B cell (primary cell): Measurements from ENCODE around the gene DIP2B. TPM values are rescaled to one million over a fixed set of nuclear protein-coding genes. Genes with fewer than 3 reads are reported as not detected.

Experiments used
- ATAC-seq: fragments of 200-7000 bp; cut with Tn5 transposase; one replicate; pipeline ENCODE4 v1.10.0; 2021; ENCODE audit warnings: low read depth, mild to moderate bottlenecking, moderate number of reproducible peaks, moderate library complexity
- CTCF ChIA-PET: fragments of 350-600 bp; sonication (Branson Sonifier 250); formaldehyde crosslinking; loops from one replicate; lab custom pipeline; 2021; ENCODE audit warnings: antibody characterized with exemption, inconsistent platforms; lab: Charles Lee
- POLR2A ChIA-PET: fragments of 350-600 bp; sonication (Branson Sonifier 250); formaldehyde crosslinking; loops from one replicate; lab custom pipeline; 2021; ENCODE audit warnings: antibody characterized with exemption; lab: Charles Lee
- DNase-seq: peaks from one replicate; pipeline ENCODE4 v3.0.0; 2013
- H2AFZ ChIP-seq: 2 replicates; pipeline ENCODE4 v1.6.1; 2012; ENCODE audit warnings: mild to moderate bottlenecking, low read depth, low read length; ENCODE audit not compliant: insufficient read depth, poor library complexity, severe bottlenecking
- H3K27ac ChIP-seq, 2 donors: 1 replicate in 1 of 2; 2 replicates in 1 of 2; pipeline ENCODE4 v1.5.1; 2012 to 2013; ENCODE audit warnings: low read length in 2 of 2, mild to moderate bottlenecking in 2 of 2, moderate library complexity in 1 of 2
- H3K27me3 ChIP-seq, 4 experiments: fragments of 200-600 bp in 1 of 4; sonication (generic) in 1 of 4; replicated peaks in 1 of 4; 1 replicate in 2 of 4; 2 replicates in 2 of 4; pipeline versions ENCODE4 v1.6.1 to v1.7.0; 2013 to 2016; ENCODE audit warnings: low read length in 3 of 4, mild to moderate bottlenecking in 2 of 4, mixed read lengths in 1 of 4, moderate library complexity in 1 of 4; ENCODE audit not compliant: insufficient read depth in 4 of 4, control insufficient read depth in 3 of 4; ENCODE audit errors: control extremely low read depth in 1 of 4
- H3K36me3 ChIP-seq, 2 experiments: replicated peaks in 1 of 2; 1 replicate in 1 of 2; 2 replicates in 1 of 2; pipeline versions ENCODE4 v1.6.1 to v1.7.1; 2013; ENCODE audit warnings: low read length in 1 of 2; ENCODE audit not compliant: insufficient read depth in 2 of 2, control insufficient read depth in 1 of 2; ENCODE audit errors: control extremely low read depth in 1 of 2, extremely low read depth in 1 of 2
- H3K4me1 ChIP-seq, 2 donors: fragments of 200-600 bp in 1 of 2; sonication (generic) in 1 of 2; 1 replicate in 1 of 2; 2 replicates in 1 of 2; pipeline versions ENCODE4 v1.5.1 to v1.6.1; 2013 to 2017; ENCODE audit warnings: low read length in 2 of 2; ENCODE audit not compliant: control insufficient read depth in 2 of 2, insufficient read depth in 2 of 2
- H3K4me2 ChIP-seq: replicated peaks from 2 replicates; pipeline ENCODE3; 2012; ENCODE audit warnings: mild to moderate bottlenecking, low read depth, low read length; ENCODE audit not compliant: poor library complexity, severe bottlenecking
- H3K4me3 ChIP-seq, 5 experiments: fragments of 200-600 bp in 1 of 5; sonication (generic) in 1 of 5; 1 replicate in 3 of 5; 2 replicates in 2 of 5; pipeline versions ENCODE4 v1.5.1 to v1.7.0; 2011 to 2016; ENCODE audit warnings: low read length in 4 of 5, mild to moderate bottlenecking in 4 of 5, low read depth in 2 of 5, control low read depth in 1 of 5, moderate library complexity in 1 of 5; ENCODE audit not compliant: insufficient read depth in 1 of 5; ENCODE audit errors: control extremely low read depth in 1 of 5, extremely low read depth in 1 of 5
- H3K79me2 ChIP-seq: fragments of 200-600 bp; sonication (generic); one replicate; pipeline ENCODE4 v1.6.0; 2016; ENCODE audit warnings: low read length; ENCODE audit not compliant: control insufficient read depth, insufficient read depth
- H3K9ac ChIP-seq: fragments of 200-600 bp; sonication (generic); 2 replicates; pipeline ENCODE4 v1.6.1; 2017; ENCODE audit warnings: mild to moderate bottlenecking, low read length, moderate library complexity
- H3K9me3 ChIP-seq, 3 donors: one replicate each; pipeline versions ENCODE4 v1.6.1 to v1.7.1; 2013; ENCODE audit warnings: low read length in 2 of 3; ENCODE audit not compliant: control insufficient read depth in 2 of 3, insufficient read depth in 1 of 3; ENCODE audit errors: control extremely low read depth in 1 of 3
- H4K20me1 ChIP-seq: 2 replicates; pipeline ENCODE4 v1.6.0; 2012; ENCODE audit warnings: mild to moderate bottlenecking, low read length; ENCODE audit not compliant: insufficient read depth, control insufficient read depth, poor library complexity, severe bottlenecking
- H3K27ac Mint-ChIP-seq: one replicate; pipeline ENCODE4 v1.8.0; 2021; ENCODE audit warnings: mixed read lengths
- H3K27me3 Mint-ChIP-seq: one replicate; pipeline ENCODE4 v1.8.0; 2021; ENCODE audit warnings: mixed read lengths
- H3K4me1 Mint-ChIP-seq: one replicate; pipeline ENCODE4 v1.8.0; 2021; ENCODE audit warnings: mixed read lengths
- H3K4me3 Mint-ChIP-seq: one replicate; pipeline ENCODE4 v1.8.0; 2021; ENCODE audit warnings: mixed read lengths
- H3K9me3 Mint-ChIP-seq: one replicate; pipeline ENCODE4 v1.8.0; 2022; ENCODE audit warnings: mixed read lengths; ENCODE audit not compliant: insufficient read depth
- EZH2 ChIP-seq: IDR thresholded peaks from 2 replicates; pipeline ENCODE4 v1.6.1; 2012; ENCODE audit warnings: borderline replicate concordance, low read depth, mild to moderate bottlenecking, moderate library complexity, low read length; ENCODE audit not compliant: insufficient read depth, poor library complexity, severe bottlenecking
- WGBS: methylation state at CpG from one replicate; pipeline ENCODE4 v1.1.5; 2013; ENCODE audit warnings: missing lambda C conversion rate; ENCODE audit not compliant: insufficient coverage; 5-methylcytosine and 5-hydroxymethylcytosine counted together
- intact Hi-C: fragments of 100-400 bp; cut with micrococcal nuclease; formaldehyde crosslinking; loops from one replicate; pipeline ENCODE4 v1.10.0; 2022
- polyA plus RNA-seq: library from polyadenylated mRNA; depleted of rRNA; stranded (reverse); fragments of >200 nt; gene quantifications from 2 replicates; pipeline ENCODE4 v1.2.3, GENCODE V29; 2012
- total RNA-seq, 2 donors: library from RNA; stranded (reverse); fragments of 120-200 nt in 1 of 2; gene quantifications; 1 replicate in 1 of 2; 2 replicates in 1 of 2; pipeline versions ENCODE4 v1.2.3 to v1.2.4, GENCODE V29; 2013 to 2022
- TF ChIP-seq, protein P1 (sequence below): fragments of 200-600 bp; IDR thresholded peaks from one replicate; pipeline ENCODE4 v1.8.0; 2022; ENCODE audit warnings: antibody characterized with exemption, mild to moderate bottlenecking

DIP2B gene
- total and polyA plus RNA-seq, 2 donors (not counting 1 experiment from before 2014, with no cell fraction given): 16.4 to 38.8 TPM

DNA sequence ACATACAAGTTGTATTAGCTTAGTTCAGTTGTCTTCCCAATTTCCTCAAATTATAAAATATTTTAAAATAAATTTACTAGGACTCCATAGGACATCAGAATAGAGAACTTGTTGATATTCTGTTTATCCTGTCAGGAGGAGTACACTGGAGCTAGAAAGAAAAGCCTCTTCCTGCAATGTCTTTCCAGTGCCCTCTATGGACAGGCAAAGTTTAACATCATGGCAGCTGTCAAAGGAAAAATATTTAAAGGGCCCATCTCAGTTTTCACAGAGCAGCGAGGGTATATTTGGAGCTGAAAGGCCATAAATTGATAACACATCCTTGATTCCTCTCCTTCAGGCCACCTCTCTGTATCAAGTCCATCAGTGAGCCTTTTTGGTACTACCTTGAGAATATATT is 19.0 kb downstream of the DIP2B start:
- no peak overlapping the region for H3K4me2 ChIP-seq
- H3K9ac ChIP-seq: no peak overlapping the region
- peak overlapping the region in 1 of 2 donors; percentile 54 for H3K27ac ChIP-seq
- H3K36me3 ChIP-seq: peaks cover 0 to 6% of the 10 kb centered on the region in 2 experiments
- DNase-seq: no peak
- intact Hi-C loops: loop anchor here (10.0 kb wide), 1 partner anchor 51 kb away; no protein-coding TSS in a partner anchor
- no peak overlapping the region for H3K4me3 Mint-ChIP-seq
- ATAC-seq: no peak
- peaks cover 56 to 76% of the 10 kb centered on the region in 2 donors for H3K4me1 ChIP-seq
- no peak overlapping the region for H3K4me3 ChIP-seq
- H2AFZ ChIP-seq: no peak overlapping the region
- no peak overlapping the region for H3K27ac Mint-ChIP-seq
- TF ChIP-seq, protein P1, sequence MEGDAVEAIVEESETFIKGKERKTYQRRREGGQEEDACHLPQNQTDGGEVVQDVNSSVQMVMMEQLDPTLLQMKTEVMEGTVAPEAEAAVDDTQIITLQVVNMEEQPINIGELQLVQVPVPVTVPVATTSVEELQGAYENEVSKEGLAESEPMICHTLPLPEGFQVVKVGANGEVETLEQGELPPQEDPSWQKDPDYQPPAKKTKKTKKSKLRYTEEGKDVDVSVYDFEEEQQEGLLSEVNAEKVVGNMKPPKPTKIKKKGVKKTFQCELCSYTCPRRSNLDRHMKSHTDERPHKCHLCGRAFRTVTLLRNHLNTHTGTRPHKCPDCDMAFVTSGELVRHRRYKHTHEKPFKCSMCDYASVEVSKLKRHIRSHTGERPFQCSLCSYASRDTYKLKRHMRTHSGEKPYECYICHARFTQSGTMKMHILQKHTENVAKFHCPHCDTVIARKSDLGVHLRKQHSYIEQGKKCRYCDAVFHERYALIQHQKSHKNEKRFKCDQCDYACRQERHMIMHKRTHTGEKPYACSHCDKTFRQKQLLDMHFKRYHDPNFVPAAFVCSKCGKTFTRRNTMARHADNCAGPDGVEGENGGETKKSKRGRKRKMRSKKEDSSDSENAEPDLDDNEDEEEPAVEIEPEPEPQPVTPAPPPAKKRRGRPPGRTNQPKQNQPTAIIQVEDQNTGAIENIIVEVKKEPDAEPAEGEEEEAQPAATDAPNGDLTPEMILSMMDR: no peak
- no peaks in the 10 kb centered on the region for H3K27me3 ChIP-seq
- ChIA-PET POLR2A (interaction anchor here (0.6 kb wide), 1 partner anchor 56 kb away, joined by 4 read pairs; no protein-coding TSS in a partner anchor), CTCF (interaction anchor here (0.6 to 3.0 kb wide), 4 partner anchors 10 to 115 kb away, joined by 3 to 13 read pairs (median 4); no protein-coding TSS in a partner anchor)
- H3K9me3 Mint-ChIP-seq: no peaks in the 10 kb centered on the region
- peaks cover 58% of the 10 kb centered on the region for H3K4me1 Mint-ChIP-seq
- H3K79me2 ChIP-seq: peaks cover 93% of the 10 kb centered on the region
- H4K20me1 ChIP-seq: peaks cover 11% of the 10 kb centered on the region
- peaks cover 0 to 13% (median 3%) of the 10 kb centered on the region in 3 donors for H3K9me3 ChIP-seq
- no CpG with 5 or more reads among the region's 1 CpG for WGBS
- no peaks in the 10 kb centered on the region for H3K27me3 Mint-ChIP-seq

DNA sequence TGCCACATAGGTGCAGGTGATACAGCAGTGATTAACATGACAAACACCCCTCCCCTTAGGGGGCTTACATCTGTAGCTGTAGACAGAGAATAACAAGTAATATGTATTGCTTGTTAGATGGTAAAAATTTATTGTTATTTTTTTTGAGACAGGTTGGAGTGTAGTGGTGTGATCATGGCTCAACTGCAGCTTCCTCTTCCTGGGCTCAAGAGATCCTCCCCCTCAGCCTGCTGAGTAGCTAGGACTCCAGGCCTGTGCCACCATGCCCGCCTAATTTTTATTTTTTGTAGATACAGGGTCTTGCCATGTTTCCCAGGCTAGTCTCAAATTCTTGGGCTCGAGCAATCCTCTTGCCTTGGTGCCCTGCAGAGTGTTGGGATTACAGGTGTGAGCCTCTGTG is 19.8 kb downstream of the DIP2B start:
- TF ChIP-seq, protein P1: no peak
- TF ChIP-seq EZH2: no peak
- peaks cover 54 to 76% of the 10 kb centered on the region in 2 donors for H3K4me1 ChIP-seq
- peak overlapping the region; percentile 27 for H3K27ac Mint-ChIP-seq
- peak overlapping the region in 1 of 2 donors; percentile 54 for H3K27ac ChIP-seq
- peak overlapping the region; percentile 12 for H3K4me2 ChIP-seq
- no peak overlapping the region for H3K4me3 Mint-ChIP-seq
- ChIA-PET POLR2A (interaction anchor here (0.6 kb wide), 1 partner anchor 300 kb away, joined by 6 read pairs; no protein-coding TSS in a partner anchor), CTCF (interaction anchor here (1.0 to 3.0 kb wide), 2 partner anchors 10 to 15 kb away, joined by 3 to 13 read pairs; no protein-coding TSS in a partner anchor)
- WGBS: 100% methylated on average over 1 of the region's 2 CpGs
- no peaks in the 10 kb centered on the region for H3K9me3 Mint-ChIP-seq
- H3K9ac ChIP-seq: no peak overlapping the region
- H3K36me3 ChIP-seq: peaks cover 0 to 6% of the 10 kb centered on the region in 2 experiments
- no peaks in the 10 kb centered on the region for H3K27me3 ChIP-seq
- no peak overlapping the region for H3K4me3 ChIP-seq
- peaks cover 0 to 13% (median 3%) of the 10 kb centered on the region in 3 donors for H3K9me3 ChIP-seq
- H3K4me1 Mint-ChIP-seq: peaks cover 63% of the 10 kb centered on the region
- H4K20me1 ChIP-seq: peaks cover 13% of the 10 kb centered on the region
- no peak for DNase-seq
- peaks cover 93% of the 10 kb centered on the region for H3K79me2 ChIP-seq
- no peak for ATAC-seq
- H3K27me3 Mint-ChIP-seq: no peaks in the 10 kb centered on the region
- intact Hi-C loops: loop anchor here (10.0 kb wide), 1 partner anchor 50 kb away; no protein-coding TSS in a partner anchor
- H2AFZ ChIP-seq: no peak overlapping the region
